HCT116 (cell line): ENCODE results near the gene CSNK1G1. TPM values are rescaled to one million over a fixed set of nuclear protein-coding genes. Genes with fewer than 3 reads are reported as not detected.

Experiments
- ATAC-seq: fragments of 200-7000 bp; cut with Tn5 transposase; 2 replicates; pipeline ENCODE4 v1.9.1; 2020; ENCODE audit warnings: mild to moderate bottlenecking, moderate library complexity
- BruUV-seq: library from RNA; stranded (reverse); fragments of 400-500 nt; replicated peaks from 2 replicates; lab custom pipeline; 2021; lab: Mats Ljungman, UMichigan
- CTCF ChIA-PET: fragments of 300-600 bp; sonication (Branson Sonifier 250); formaldehyde crosslinking; loops from one replicate; lab custom pipeline; 2021; ENCODE audit warnings: antibody characterized with exemption; lab: Charles Lee
- POLR2A ChIA-PET: fragments of 300-600, 350-600 bp; sonication (Branson Sonifier 250); formaldehyde crosslinking; loops from one replicate; lab custom pipeline; 2021; ENCODE audit warnings: antibody characterized with exemption; lab: Charles Lee
- RAD21 ChIA-PET, 2 experiments: fragments of 300-600 bp; sonication (Branson Sonifier 250); formaldehyde crosslinking; loops; one replicate each; lab custom pipeline; 2023; ENCODE audit warnings: low total read pairs in 2 of 2; ENCODE audit not compliant: uncharacterized antibody in 2 of 2, unreplicated experiment in 2 of 2, low non-redundant PET in 1 of 2; lab: Charles Lee
- DNase-seq: peaks from one replicate; pipeline ENCODE4 v3.0.0-alpha.2; 2010; ENCODE audit warnings: low read depth, low spot score
- H2AFZ ChIP-seq: fragments of 200-600 bp; shearing (Covaris generic), sonication (generic); 2 replicates; pipeline ENCODE4 v1.6.1; 2017; ENCODE audit warnings: low read depth, mixed run types, mixed read lengths, antibody characterized with exemption, low read length; ENCODE audit not compliant: poor library complexity, severe bottlenecking
- H3K27ac ChIP-seq: 2 replicates; pipeline ENCODE4 v1.5.1; 2012; ENCODE audit warnings: low read depth, low read length
- H3K27me3 ChIP-seq: fragments of 200-600 bp; sonication (generic); 2 replicates; pipeline ENCODE4 v1.6.1; 2016; ENCODE audit warnings: mixed run types, low read length, mixed read lengths; ENCODE audit not compliant: insufficient read depth
- H3K36me3 ChIP-seq, 2 experiments: fragments of 200-500 bp in 1 of 2; fragments of 200-600 bp in 1 of 2; sonication (Bioruptor generic) in 1 of 2; sonication (generic) in 1 of 2; 2 replicates each; pipeline versions ENCODE4 v1.5.1 to v1.6.1; 2014 to 2016; ENCODE audit warnings: low read length in 2 of 2, inconsistent platforms in 1 of 2, mixed read lengths in 1 of 2, mixed run types in 1 of 2; ENCODE audit not compliant: insufficient read depth in 2 of 2, control insufficient read depth in 1 of 2
- H3K4me1 ChIP-seq, 2 experiments: fragments of 200-600 bp in 1 of 2; sonication (generic) in 1 of 2; 2 replicates each; pipeline versions ENCODE4 v1.5.1 to v1.6.1; 2012 to 2017; ENCODE audit warnings: low read length in 2 of 2, inconsistent platforms in 1 of 2, mild to moderate bottlenecking in 1 of 2, mixed read lengths in 1 of 2, mixed run types in 1 of 2, moderate library complexity in 1 of 2; ENCODE audit not compliant: insufficient read depth in 2 of 2, control insufficient read depth in 1 of 2
- H3K4me2 ChIP-seq: fragments of 200-600 bp; sonication (generic); 2 replicates; pipeline ENCODE4 v1.6.1; 2017; ENCODE audit warnings: mixed run types, low read length, mixed read lengths
- H3K4me3 ChIP-seq, 2 experiments: fragments of 200-600 bp in 1 of 2; sonication (generic) in 1 of 2; replicated peaks in 1 of 2; 2 replicates each; pipeline ENCODE4 v1.5.1; 2011 to 2016; ENCODE audit warnings: low read length in 2 of 2, control low read depth in 1 of 2, low read depth in 1 of 2, mild to moderate bottlenecking in 1 of 2, mixed read lengths in 1 of 2, mixed run types in 1 of 2
- H3K79me2 ChIP-seq: fragments of 200-600 bp; sonication (generic); 2 replicates; pipeline ENCODE4 v1.6.1; 2017; ENCODE audit warnings: mild to moderate bottlenecking, mixed run types, low read length, moderate library complexity, mixed read lengths; ENCODE audit not compliant: insufficient read depth
- H3K9ac ChIP-seq: fragments of 200-600 bp; sonication (generic); 2 replicates; pipeline ENCODE4 v1.6.1; 2016; ENCODE audit warnings: low read length, mixed read lengths
- H3K9me2 ChIP-seq: fragments of 200-600 bp; sonication (generic), shearing (Covaris generic); 2 replicates; pipeline ENCODE4 v1.6.1; 2017; ENCODE audit warnings: mixed run types, mild to moderate bottlenecking, moderate library complexity; ENCODE audit not compliant: insufficient read depth
- H3K9me3 ChIP-seq, 2 experiments: fragments of 200-500 bp in 1 of 2; fragments of 200-600 bp in 1 of 2; sonication (Bioruptor generic) in 1 of 2; sonication (generic) in 1 of 2; 2 replicates each; pipeline ENCODE4 v1.6.1; 2014 to 2017; ENCODE audit warnings: low read length in 2 of 2, mixed read lengths in 2 of 2, inconsistent platforms in 1 of 2, low read depth in 1 of 2, mild to moderate bottlenecking in 1 of 2, mixed run types in 1 of 2, moderate library complexity in 1 of 2; ENCODE audit not compliant: control insufficient read depth in 1 of 2, insufficient read depth in 1 of 2
- H4K20me1 ChIP-seq: fragments of 200-600 bp; sonication (generic), shearing (Covaris generic); 2 replicates; pipeline ENCODE4 v1.6.1; 2017; ENCODE audit warnings: mixed run types, mild to moderate bottlenecking, moderate library complexity; ENCODE audit not compliant: insufficient read depth
- EGR1 ChIP-seq: IDR thresholded peaks from 2 replicates; pipeline ENCODE4 v1.6.1; 2012; ENCODE audit warnings: low read depth
- FOSL1 ChIP-seq: IDR thresholded peaks from 2 replicates; pipeline ENCODE4 v1.6.1; 2012; ENCODE audit warnings: low read depth
- JUND ChIP-seq: IDR thresholded peaks from 2 replicates; pipeline ENCODE4 v1.6.1; 2012
- POLR2A ChIP-seq: IDR thresholded peaks from 2 replicates; pipeline ENCODE4 v1.7.0; 2011; ENCODE audit warnings: borderline replicate concordance; ENCODE audit not compliant: insufficient read depth, insufficient read length; ENCODE audit errors: extremely low read depth
- POLR2AphosphoS5 ChIP-seq: IDR thresholded peaks from 2 replicates; pipeline ENCODE4 v1.6.1; 2011; ENCODE audit warnings: mild to moderate bottlenecking, low read depth, low read length, moderate library complexity
- REST ChIP-seq: IDR thresholded peaks from 2 replicates; pipeline ENCODE4 v1.6.1; 2012; ENCODE audit warnings: low read depth
- SIN3A ChIP-seq: IDR thresholded peaks from 2 replicates; pipeline ENCODE4 v1.6.1; 2012; ENCODE audit warnings: low read depth
- SP1 ChIP-seq: IDR thresholded peaks from 2 replicates; pipeline ENCODE4 v1.6.1; 2012; ENCODE audit warnings: low read depth
- TCF7L2 ChIP-seq: IDR thresholded peaks from 2 replicates; pipeline ENCODE4 v1.7.0; 2011; ENCODE audit warnings: borderline replicate concordance, inconsistent platforms; ENCODE audit not compliant: insufficient read depth, insufficient read length; ENCODE audit errors: extremely low read depth
- YY1 ChIP-seq: IDR thresholded peaks from 2 replicates; pipeline ENCODE4 v1.6.1; 2011; ENCODE audit warnings: low read length, low read depth, moderate library complexity, mild to moderate bottlenecking; ENCODE audit not compliant: insufficient replicate concordance; ENCODE audit errors: extremely low read depth
- ZBTB33 ChIP-seq: IDR thresholded peaks from 2 replicates; pipeline ENCODE4 v1.6.1; 2011; ENCODE audit warnings: mild to moderate bottlenecking, low read length, moderate library complexity; ENCODE audit not compliant: insufficient replicate concordance; ENCODE audit errors: extremely low read depth
- intact Hi-C: fragments of 100-400 bp; cut with micrococcal nuclease; formaldehyde crosslinking; loops from 2 replicates; pipeline ENCODE4 v1.10.0; 2022
- total RNA-seq: library from RNA; stranded (reverse); gene quantifications from one replicate; pipeline ENCODE4 v1.2.1, GENCODE V29; 2021; ENCODE audit not compliant: unreplicated experiment

The CSNK1G1 gene
- total RNA-seq, 1 experiment from 2014 or later: 21.1 TPM

- TF ChIP-seq REST (no peak), TCF7L2 (no peak), POLR2AphosphoS5 (no peak), EGR1 (no peak), YY1 (no peak), FOSL1 (no peak), POLR2A (no peak)
Observed at GRCh38 chr15:64137226-64137833, 218.6 kb downstream of the CSNK1G1 start (continued).

- POLR2A ChIA-PET: no interaction called here
- H3K36me3 ChIP-seq: peaks cover 35 to 46% of the 10 kb centered on the region in 2 experiments
- CTCF ChIA-PET: no interaction called here
Observed at GRCh38 chr15:64136347-64136746, 219.6 kb downstream of the CSNK1G1 start.

More at GRCh38 chr15:64136347-64136746, 219.6 kb downstream of the CSNK1G1 start:
- ATAC-seq (no peak), DNase-seq (no peak)
- Histone ChIP-seq H4K20me1 (no peaks in the 10 kb centered on the region), H3K27me3 (no peaks in the 10 kb centered on the region), H3K9ac (no peak overlapping the region), H3K9me2 (no peaks in the 10 kb centered on the region), H3K79me2 (no peaks in the 10 kb centered on the region), H3K4me1 (no peaks in the 10 kb centered on the region), H3K4me3 (no peak overlapping the region), H3K9me3 (no peaks in the 10 kb centered on the region), H3K27ac (no peak overlapping the region), H2AFZ (no peak overlapping the region), H3K4me2 (no peak overlapping the region)
- BruUV-seq: no TSS peak
- intact Hi-C loops: no loop called here
- no peak for TF ChIP-seq ZBTB33
- no peak for TF ChIP-seq JUND
- no peak for TF ChIP-seq SP1
- no peak for TF ChIP-seq SIN3A
- RAD21 ChIA-PET: no interaction called here
